Progenitor cell of endocrine pancreas (in vitro differentiated cells): ENCODE measurements around the gene TPSD1. TPM values are rescaled to one million over a fixed set of nuclear protein-coding genes. Genes with fewer than 3 reads are reported as not detected.

ENCODE experiments used
- DNase-seq: peaks from one replicate; pipeline ENCODE4 v3.0.0; 2021; ENCODE audit warnings: low spot score; ENCODE audit not compliant: unreplicated experiment
- H3K27ac Mint-ChIP-seq: 2 replicates; pipeline ENCODE4 v1.8.0; 2021; ENCODE audit warnings: mild to moderate bottlenecking, moderate library complexity, mixed read lengths
- H3K27me3 Mint-ChIP-seq: 2 replicates; pipeline ENCODE4 v1.8.0; 2021; ENCODE audit warnings: mixed read lengths
- H3K36me3 Mint-ChIP-seq: 2 replicates; pipeline ENCODE4 v1.8.0; 2022; ENCODE audit warnings: mixed read lengths; ENCODE audit not compliant: insufficient read depth
- H3K4me1 Mint-ChIP-seq: 2 replicates; pipeline ENCODE4 v1.8.0; 2021; ENCODE audit warnings: low read depth, mixed read lengths
- H3K4me3 Mint-ChIP-seq: 2 replicates; pipeline ENCODE4 v1.8.0; 2021; ENCODE audit warnings: low read depth, mild to moderate bottlenecking, moderate library complexity, mixed read lengths
- H3K9me3 Mint-ChIP-seq: 2 replicates; pipeline ENCODE4 v1.8.0; 2021; ENCODE audit warnings: low read depth, mixed read lengths
- CTCF ChIP-seq: fragments of 200-600 bp; sonication (generic); IDR thresholded peaks from one replicate; pipeline ENCODE4 v1.5.0; 2021; ENCODE audit warnings: antibody characterized with exemption, mild to moderate bottlenecking; ENCODE audit not compliant: unreplicated experiment
- total RNA-seq: library from RNA; stranded (reverse); gene quantifications from 2 replicates; pipeline ENCODE4 v1.2.1, GENCODE V29; 2021

Gene TPSD1
- total RNA-seq, 1 donor from 2014 or later = not detected

- TF ChIP-seq CTCF = no peak
- no peak for DNase-seq
These were observed 44.0 kb downstream of the TPSD1 start for GRCh38 chr16:1299868-1300203.

GRCh38 chr16:1300664-1301476, 45.0 kb downstream of the TPSD1 start:
- Mint-ChIP-seq H3K4me3 (no peak overlapping the region), H3K27me3 (peaks cover 8% of the 10 kb centered on the region), H3K27ac (no peak overlapping the region), H3K9me3 (no peaks in the 10 kb centered on the region), H3K4me1 (peaks cover 17% of the 10 kb centered on the region), H3K36me3 (no peaks in the 10 kb centered on the region)
- peak; percentile 83 for DNase-seq
- peak; percentile 94 for TF ChIP-seq CTCF

More at GRCh38 chr16:1299868-1300203, 44.0 kb downstream of the TPSD1 start:
- Mint-ChIP-seq H3K27me3 (peaks cover 8% of the 10 kb centered on the region), H3K9me3 (no peaks in the 10 kb centered on the region), H3K36me3 (no peaks in the 10 kb centered on the region), H3K4me3 (no peak overlapping the region), H3K27ac (peak overlapping the region; percentile 16), H3K4me1 (peaks cover 17% of the 10 kb centered on the region)

- peaks cover 17% of the 10 kb centered on the region for H3K4me1 Mint-ChIP-seq
- no peak for TF ChIP-seq CTCF
- no peak overlapping the region for H3K4me3 Mint-ChIP-seq
- no peak for DNase-seq
- H3K27ac Mint-ChIP-seq = no peak overlapping the region
- H3K36me3 Mint-ChIP-seq = no peaks in the 10 kb centered on the region
- no peaks in the 10 kb centered on the region for H3K9me3 Mint-ChIP-seq
- peaks cover 8% of the 10 kb centered on the region for H3K27me3 Mint-ChIP-seq
These were observed 45.7 kb downstream of the TPSD1 start for GRCh38 chr16:1301562-1301961.

GRCh38 chr16:1305823-1306222, 50.0 kb downstream of the TPSD1 start:
- Mint-ChIP-seq H3K9me3 (no peaks in the 10 kb centered on the region), H3K4me1 (peaks cover 12% of the 10 kb centered on the region), H3K36me3 (peaks cover 2% of the 10 kb centered on the region), H3K27ac (no peak overlapping the region), H3K27me3 (peaks cover 2% of the 10 kb centered on the region), H3K4me3 (no peak overlapping the region)
- no peak for TF ChIP-seq CTCF
- DNase-seq = no peak

- no peak for TF ChIP-seq CTCF
- Mint-ChIP-seq H3K27me3 (peaks cover 2% of the 10 kb centered on the region), H3K27ac (peak overlapping the region; percentile 56), H3K4me3 (peak overlapping the region; percentile 41), H3K9me3 (no peaks in the 10 kb centered on the region), H3K4me1 (peaks cover 17% of the 10 kb centered on the region), H3K36me3 (peaks cover 2% of the 10 kb centered on the region)
- no peak for DNase-seq
These were observed 50.5 kb downstream of the TPSD1 start for GRCh38 chr16:1306334-1306733.
